Neural cell (in vitro differentiated cells): ENCODE measurements around the gene EVL.

ENCODE experiments used
- CTCF ChIP-seq: fragments of 450-650 bp; IDR thresholded peaks from 2 replicates; pipeline ENCODE4 v1.5.1; 2014; ENCODE audit warnings: antibody characterized with exemption, mild to moderate bottlenecking, moderate library complexity; ENCODE audit not compliant: poor library complexity, severe bottlenecking
- TAF1 ChIP-seq: IDR thresholded peaks from 2 replicates; pipeline ENCODE4 v1.6.1; 2012; ENCODE audit warnings: low read depth

DNA sequence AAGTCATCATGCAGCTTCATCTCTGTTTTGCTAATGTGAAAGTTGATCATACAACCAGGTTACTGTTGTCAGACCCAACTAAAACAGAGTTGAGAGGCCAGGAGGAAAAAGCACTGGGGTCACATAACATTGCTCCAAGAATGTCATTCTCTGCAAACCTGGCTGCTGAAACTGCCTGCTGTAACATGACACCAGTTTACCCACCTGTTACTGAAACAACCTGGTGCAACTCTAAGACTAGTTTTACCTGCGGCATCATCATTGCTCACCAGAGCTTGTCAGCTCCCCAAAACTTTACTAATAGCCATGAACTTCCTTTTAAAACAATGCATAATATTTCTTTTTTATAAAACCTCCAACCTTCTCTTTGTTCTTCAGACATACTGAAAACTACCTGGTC is 124.9 kb downstream of the EVL start:
- TF ChIP-seq CTCF = no peak
- no peak for TF ChIP-seq TAF1
